ENCODE measurements around the gene ITGA3.

- no peak for TF ChIP-seq CTCF (IDR thresholded peaks at IDR 0.05; ENCODE audit: low read depth, low read length, missing input control)
- TF ChIP-seq, protein P1, sequence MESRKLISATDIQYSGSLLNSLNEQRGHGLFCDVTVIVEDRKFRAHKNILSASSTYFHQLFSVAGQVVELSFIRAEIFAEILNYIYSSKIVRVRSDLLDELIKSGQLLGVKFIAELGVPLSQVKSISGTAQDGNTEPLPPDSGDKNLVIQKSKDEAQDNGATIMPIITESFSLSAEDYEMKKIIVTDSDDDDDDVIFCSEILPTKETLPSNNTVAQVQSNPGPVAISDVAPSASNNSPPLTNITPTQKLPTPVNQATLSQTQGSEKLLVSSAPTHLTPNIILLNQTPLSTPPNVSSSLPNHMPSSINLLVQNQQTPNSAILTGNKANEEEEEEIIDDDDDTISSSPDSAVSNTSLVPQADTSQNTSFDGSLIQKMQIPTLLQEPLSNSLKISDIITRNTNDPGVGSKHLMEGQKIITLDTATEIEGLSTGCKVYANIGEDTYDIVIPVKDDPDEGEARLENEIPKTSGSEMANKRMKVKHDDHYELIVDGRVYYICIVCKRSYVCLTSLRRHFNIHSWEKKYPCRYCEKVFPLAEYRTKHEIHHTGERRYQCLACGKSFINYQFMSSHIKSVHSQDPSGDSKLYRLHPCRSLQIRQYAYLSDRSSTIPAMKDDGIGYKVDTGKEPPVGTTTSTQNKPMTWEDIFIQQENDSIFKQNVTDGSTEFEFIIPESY (IDR thresholded peaks at IDR 0.05) = no peak
- TF ChIP-seq, protein P2, sequence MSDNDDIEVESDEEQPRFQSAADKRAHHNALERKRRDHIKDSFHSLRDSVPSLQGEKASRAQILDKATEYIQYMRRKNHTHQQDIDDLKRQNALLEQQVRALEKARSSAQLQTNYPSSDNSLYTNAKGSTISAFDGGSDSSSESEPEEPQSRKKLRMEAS (IDR thresholded peaks at IDR 0.05) = no peak
- no peak for TF ChIP-seq SP1 (IDR thresholded peaks at IDR 0.05)
- no peak for TF ChIP-seq RAD21 (IDR thresholded peaks at IDR 0.05)
- no peak for TF ChIP-seq YY1 (IDR thresholded peaks at IDR 0.05)
- TF ChIP-seq, protein P3, sequence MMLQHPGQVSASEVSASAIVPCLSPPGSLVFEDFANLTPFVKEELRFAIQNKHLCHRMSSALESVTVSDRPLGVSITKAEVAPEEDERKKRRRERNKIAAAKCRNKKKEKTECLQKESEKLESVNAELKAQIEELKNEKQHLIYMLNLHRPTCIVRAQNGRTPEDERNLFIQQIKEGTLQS (IDR thresholded peaks at IDR 0.05) = no peak
- TF ChIP-seq JUND (IDR thresholded peaks at IDR 0.05) = no peak
- no peak for TF ChIP-seq RXRA (IDR thresholded peaks at IDR 0.05)
- no peak for TF ChIP-seq GABPA (IDR thresholded peaks at IDR 0.05 in 1 of 2, conservative IDR thresholded peaks at IDR 0.05 in 1 of 2)
- no peak for TF ChIP-seq TAF1 (conservative IDR thresholded peaks at IDR 0.05)
- no peak for TF ChIP-seq FOXA1 (IDR thresholded peaks at IDR 0.05)
- TF ChIP-seq HNF4G (IDR thresholded peaks at IDR 0.05) = no peak
Observed at GRCh38 chr17:50088952-50089825, 33.3 kb downstream of the ITGA3 start.
